Sigmoid colon (tissue), 4 donors: ENCODE results near the gene PDE4D.

ENCODE experiments used
- EP300 ChIP-seq, 4 donors: sonication (generic); formaldehyde crosslinking; IDR thresholded peaks; one replicate each; pipeline ENCODE4 v1.6.1; 2017; ENCODE audit warnings: antibody characterized with exemption in 4 of 4
- POLR2A ChIP-seq, 2 donors: fragments of 450-650 bp; IDR thresholded peaks; one replicate each; pipeline ENCODE4 v1.6.1; 2016; ENCODE audit warnings: antibody characterized with exemption in 2 of 2, mild to moderate bottlenecking in 2 of 2, moderate library complexity in 2 of 2
- POLR2AphosphoS5 ChIP-seq, 4 donors: sonication (generic); formaldehyde crosslinking; IDR thresholded peaks; one replicate each; pipeline ENCODE4 v1.6.1; 2017; ENCODE audit warnings: antibody characterized with exemption in 4 of 4
- TF ChIP-seq, protein P1 (sequence below), 4 experiments: fragments of 450-650 bp in 3 of 4; fragments of 200-600 bp in 1 of 4; IDR thresholded peaks; one replicate each; pipeline ENCODE4 v1.5.1; 2016 to 2019; ENCODE audit warnings: antibody characterized with exemption in 4 of 4, mild to moderate bottlenecking in 3 of 4, moderate library complexity in 2 of 4

DNA sequence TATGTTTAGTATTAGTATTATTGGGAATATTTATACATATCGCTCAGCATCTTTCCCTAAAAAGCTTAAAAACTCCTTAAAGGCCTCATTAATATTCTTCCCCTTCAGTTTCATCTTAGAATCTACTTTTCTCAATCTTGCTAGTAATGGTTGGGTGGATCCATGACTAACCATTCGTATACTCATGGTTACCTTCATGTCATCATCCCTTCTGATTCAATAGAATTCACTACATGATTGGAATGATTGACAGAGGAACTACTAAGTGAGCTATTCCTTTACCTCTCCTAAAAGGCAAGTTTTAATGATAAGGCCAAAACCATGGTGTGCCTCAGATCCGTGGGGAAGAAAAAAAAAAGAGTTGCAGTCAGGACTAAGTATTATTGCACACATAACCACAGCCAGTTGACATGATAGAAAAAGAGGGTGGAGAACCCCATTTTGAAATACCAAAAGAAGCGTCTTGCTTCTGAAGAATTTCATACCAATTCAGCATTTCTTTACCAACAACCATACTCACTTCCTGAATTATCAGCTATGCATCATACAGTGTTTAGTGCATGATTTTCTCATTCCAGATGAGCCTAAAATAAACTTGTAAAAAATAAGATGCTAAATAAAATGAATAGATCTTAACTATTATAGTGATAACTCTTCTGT, 624.6 kb downstream of the PDE4D start:
- TF ChIP-seq, protein P1, sequence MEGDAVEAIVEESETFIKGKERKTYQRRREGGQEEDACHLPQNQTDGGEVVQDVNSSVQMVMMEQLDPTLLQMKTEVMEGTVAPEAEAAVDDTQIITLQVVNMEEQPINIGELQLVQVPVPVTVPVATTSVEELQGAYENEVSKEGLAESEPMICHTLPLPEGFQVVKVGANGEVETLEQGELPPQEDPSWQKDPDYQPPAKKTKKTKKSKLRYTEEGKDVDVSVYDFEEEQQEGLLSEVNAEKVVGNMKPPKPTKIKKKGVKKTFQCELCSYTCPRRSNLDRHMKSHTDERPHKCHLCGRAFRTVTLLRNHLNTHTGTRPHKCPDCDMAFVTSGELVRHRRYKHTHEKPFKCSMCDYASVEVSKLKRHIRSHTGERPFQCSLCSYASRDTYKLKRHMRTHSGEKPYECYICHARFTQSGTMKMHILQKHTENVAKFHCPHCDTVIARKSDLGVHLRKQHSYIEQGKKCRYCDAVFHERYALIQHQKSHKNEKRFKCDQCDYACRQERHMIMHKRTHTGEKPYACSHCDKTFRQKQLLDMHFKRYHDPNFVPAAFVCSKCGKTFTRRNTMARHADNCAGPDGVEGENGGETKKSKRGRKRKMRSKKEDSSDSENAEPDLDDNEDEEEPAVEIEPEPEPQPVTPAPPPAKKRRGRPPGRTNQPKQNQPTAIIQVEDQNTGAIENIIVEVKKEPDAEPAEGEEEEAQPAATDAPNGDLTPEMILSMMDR (IDR thresholded peaks at IDR 0.05) = no peak
- no peak for TF ChIP-seq EP300 (IDR thresholded peaks at IDR 0.05)
- no peak for TF ChIP-seq POLR2A (IDR thresholded peaks at IDR 0.05)
- no peak for TF ChIP-seq POLR2AphosphoS5 (IDR thresholded peaks at IDR 0.05)
